Karpas-422 (cell line): ENCODE data around the gene MLLT3. TPM values are rescaled to one million over a fixed set of nuclear protein-coding genes. Genes with fewer than 3 reads are reported as not detected.

Experiments
- DNase-seq: peaks from one replicate; pipeline ENCODE4 v3.0.0-alpha.2; 2015
- H2AFZ ChIP-seq: fragments of 200-600 bp; sonication (generic); 2 replicates; pipeline ENCODE4 v1.6.1; 2014; ENCODE audit warnings: antibody characterized with exemption, low read length, mixed read lengths
- H3K27ac ChIP-seq: fragments of 200-600 bp; sonication (generic); 2 replicates; pipeline ENCODE4 v1.5.1; 2014; ENCODE audit warnings: mild to moderate bottlenecking, low read length, moderate library complexity
- H3K27me3 ChIP-seq: fragments of 200-600 bp; sonication (generic); 2 replicates; pipeline ENCODE4 v1.6.1; 2014; ENCODE audit warnings: low read length, mixed read lengths
- H3K36me3 ChIP-seq: fragments of 200-600 bp; sonication (generic); 2 replicates; pipeline ENCODE4 v1.6.1; 2014; ENCODE audit warnings: low read length, mixed read lengths; ENCODE audit not compliant: insufficient read depth
- H3K4me1 ChIP-seq: fragments of 200-600 bp; sonication (generic); 2 replicates; pipeline ENCODE4 v1.6.1; 2014; ENCODE audit warnings: mild to moderate bottlenecking, low read length, mixed read lengths
- H3K4me2 ChIP-seq: fragments of 200-600 bp; sonication (generic); 2 replicates; pipeline ENCODE4 v1.6.1; 2014; ENCODE audit warnings: low read length, low read depth, mild to moderate bottlenecking; ENCODE audit not compliant: poor library complexity, severe bottlenecking
- H3K4me3 ChIP-seq: fragments of 200-600 bp; sonication (generic); 2 replicates; pipeline ENCODE4 v1.5.1; 2014; ENCODE audit warnings: mild to moderate bottlenecking, antibody characterized with exemption, low read length, mixed read lengths
- H3K79me2 ChIP-seq: fragments of 200-600 bp; sonication (generic); 2 replicates; pipeline ENCODE4 v1.6.1; 2014; ENCODE audit warnings: mild to moderate bottlenecking, low read length, mixed read lengths
- H3K9ac ChIP-seq: fragments of 200-600 bp; sonication (generic); 2 replicates; pipeline ENCODE4 v1.6.0; 2014; ENCODE audit warnings: low read length
- H3K9me2 ChIP-seq: fragments of 200-600 bp; sonication (generic), shearing (Covaris generic); replicated peaks from 2 replicates; pipeline ENCODE4 v1.6.0; 2014; ENCODE audit warnings: mild to moderate bottlenecking, low read length, moderate library complexity; ENCODE audit not compliant: insufficient read depth
- H3K9me3 ChIP-seq: fragments of 300-700, 200-600 bp; sonication (generic); 2 replicates; pipeline ENCODE4 v1.6.1; 2014; ENCODE audit warnings: low read length, mixed read lengths
- H4K20me1 ChIP-seq: fragments of 200-600 bp; sonication (generic); 2 replicates; pipeline ENCODE4 v1.6.1; 2014; ENCODE audit warnings: mild to moderate bottlenecking, antibody characterized with exemption, low read length, low read depth; ENCODE audit not compliant: insufficient read depth
- total RNA-seq: library from RNA; depleted of rRNA; stranded (reverse); fragments of >200 nt; shearing (Covaris generic); gene quantifications from 2 replicates; pipeline ENCODE4 v1.2.3, GENCODE V29; 2014; ENCODE audit warnings: low replicate concordance

Gene MLLT3
- total RNA-seq, 1 experiment from 2014 or later: 5.8 TPM

GRCh38 chr9:20598367-20598766 lies 23.9 kb downstream of the MLLT3 start:
- H2AFZ ChIP-seq: no peak overlapping the region
- no peak overlapping the region for H3K4me2 ChIP-seq
- H3K27ac ChIP-seq: no peak overlapping the region
- H3K4me1 ChIP-seq: peaks cover 11% of the 10 kb centered on the region
- no peaks in the 10 kb centered on the region for H3K9me2 ChIP-seq
- no peak overlapping the region for H3K9ac ChIP-seq
- no peaks in the 10 kb centered on the region for H3K36me3 ChIP-seq
- H3K79me2 ChIP-seq: no peaks in the 10 kb centered on the region
- H3K27me3 ChIP-seq: no peaks in the 10 kb centered on the region
- DNase-seq: no peak
- no peak overlapping the region for H3K4me3 ChIP-seq
- H3K9me3 ChIP-seq: no peaks in the 10 kb centered on the region
- peaks cover 18% of the 10 kb centered on the region; the same call in 1 of the 2 replicates for H4K20me1 ChIP-seq

GRCh38 chr9:20597862-20598261 lies 24.4 kb downstream of the MLLT3 start:
- H3K9me2 ChIP-seq: no peaks in the 10 kb centered on the region
- no peaks in the 10 kb centered on the region for H3K9me3 ChIP-seq
- no peak overlapping the region for H2AFZ ChIP-seq
- no peak overlapping the region for H3K4me3 ChIP-seq
- H3K4me1 ChIP-seq: peaks cover 11% of the 10 kb centered on the region
- no peak overlapping the region for H3K4me2 ChIP-seq
- no peaks in the 10 kb centered on the region for H3K79me2 ChIP-seq
- H3K27me3 ChIP-seq: no peaks in the 10 kb centered on the region
- no peak for DNase-seq
- H3K9ac ChIP-seq: no peak overlapping the region
- H3K36me3 ChIP-seq: no peaks in the 10 kb centered on the region
- peaks cover 18% of the 10 kb centered on the region; the same call in 1 of the 2 replicates for H4K20me1 ChIP-seq
- no peak overlapping the region for H3K27ac ChIP-seq

- Histone ChIP-seq H3K27ac (no peak overlapping the region), H3K4me1 (no peaks in the 10 kb centered on the region), H3K27me3 (no peaks in the 10 kb centered on the region), H3K9me3 (no peaks in the 10 kb centered on the region), H3K9me2 (no peaks in the 10 kb centered on the region), H3K9ac (no peak overlapping the region), H2AFZ (no peak overlapping the region), H4K20me1 (peaks cover 6% of the 10 kb centered on the region; the same call in 1 of the 2 replicates), H3K4me2 (no peak overlapping the region), H3K36me3 (no peaks in the 10 kb centered on the region), H3K4me3 (no peak overlapping the region), H3K79me2 (no peaks in the 10 kb centered on the region)
- no peak for DNase-seq
Observed at GRCh38 chr9:20594608-20595007, 27.7 kb downstream of the MLLT3 start.

- Histone ChIP-seq H3K4me2 (no peak overlapping the region), H3K36me3 (no peaks in the 10 kb centered on the region), H2AFZ (no peak overlapping the region), H4K20me1 (0 out of 2 replicates have a peak, but pooled peaks cover 4% of the 10 kb centered on the region), H3K79me2 (no peaks in the 10 kb centered on the region), H3K27ac (no peak overlapping the region), H3K4me3 (no peak overlapping the region), H3K4me1 (no peaks in the 10 kb centered on the region), H3K9ac (no peak overlapping the region), H3K27me3 (no peaks in the 10 kb centered on the region), H3K9me3 (no peaks in the 10 kb centered on the region), H3K9me2 (no peaks in the 10 kb centered on the region)
- no peak for DNase-seq
Observed at GRCh38 chr9:20593537-20593936, 28.8 kb downstream of the MLLT3 start.

- no peaks in the 10 kb centered on the region for H3K79me2 ChIP-seq
- H3K4me3 ChIP-seq: no peak overlapping the region
- H3K4me1 ChIP-seq: no peaks in the 10 kb centered on the region
- H2AFZ ChIP-seq: no peak overlapping the region
- no peak for DNase-seq
- no peaks in the 10 kb centered on the region for H3K9me2 ChIP-seq
- H3K9ac ChIP-seq: no peak overlapping the region
- H3K4me2 ChIP-seq: no peak overlapping the region
- no peak overlapping the region for H3K27ac ChIP-seq
- no peaks in the 10 kb centered on the region for H3K9me3 ChIP-seq
- no peaks in the 10 kb centered on the region for H3K27me3 ChIP-seq
- no peaks in the 10 kb centered on the region for H3K36me3 ChIP-seq
- 0 out of 2 replicates have a peak, but pooled peaks cover 4% of the 10 kb centered on the region for H4K20me1 ChIP-seq
Observed at GRCh38 chr9:20593105-20593504, 29.2 kb downstream of the MLLT3 start.

GRCh38 chr9:20592673-20593072 lies 29.6 kb downstream of the MLLT3 start:
- Histone ChIP-seq H3K27ac (no peak overlapping the region), H3K9ac (no peak overlapping the region), H2AFZ (no peak overlapping the region), H3K36me3 (no peaks in the 10 kb centered on the region), H3K9me3 (no peaks in the 10 kb centered on the region), H3K9me2 (no peaks in the 10 kb centered on the region), H4K20me1 (0 out of 2 replicates have a peak, but pooled peaks cover 4% of the 10 kb centered on the region), H3K27me3 (no peaks in the 10 kb centered on the region), H3K4me3 (no peak overlapping the region), H3K4me2 (no peak overlapping the region), H3K4me1 (no peaks in the 10 kb centered on the region), H3K79me2 (no peaks in the 10 kb centered on the region)
- no peak for DNase-seq

GRCh38 chr9:20591223-20591622 lies 31.1 kb downstream of the MLLT3 start:
- no peak for DNase-seq
- Histone ChIP-seq H3K9ac (no peak overlapping the region), H3K4me1 (no peaks in the 10 kb centered on the region), H4K20me1 (0 out of 2 replicates have a peak, but pooled peaks cover 4% of the 10 kb centered on the region), H3K9me2 (no peaks in the 10 kb centered on the region), H3K79me2 (no peaks in the 10 kb centered on the region), H3K4me2 (no peak overlapping the region), H2AFZ (no peak overlapping the region), H3K36me3 (no peaks in the 10 kb centered on the region), H3K4me3 (no peak overlapping the region), H3K27me3 (no peaks in the 10 kb centered on the region), H3K27ac (no peak overlapping the region), H3K9me3 (no peaks in the 10 kb centered on the region)

- Histone ChIP-seq H3K27ac (no peak overlapping the region), H3K36me3 (no peaks in the 10 kb centered on the region), H3K9me2 (no peaks in the 10 kb centered on the region), H2AFZ (no peak overlapping the region), H3K4me2 (no peak overlapping the region), H3K4me3 (no peak overlapping the region), H4K20me1 (no peaks in the 10 kb centered on the region), H3K4me1 (no peaks in the 10 kb centered on the region; the same call in 1 of the 2 replicates), H3K27me3 (no peaks in the 10 kb centered on the region), H3K79me2 (no peaks in the 10 kb centered on the region), H3K9me3 (no peaks in the 10 kb centered on the region), H3K9ac (no peak overlapping the region)
- no peak for DNase-seq
Observed at GRCh38 chr9:20584968-20585643, 37.2 kb downstream of the MLLT3 start.
